NCI-H510A treated with DMSO at 0.1 percent for 48 hours (cell line): ENCODE data around the gene ANHX.
"Not testable (repeated sequence)": the region's sequence is repeated elsewhere in the genome, so short reads cannot be mapped to it uniquely, and the experiment has no call there.

Experiments used
- DNase-seq: peaks from one replicate; lab custom pipeline; 2025; lab: John Stamatoyannopoulos, UW

The ANHX gene

GRCh38 chr12:133235401-133236112 lies at the start of gene ANHX:
TSS of gene ANHX (minus strand) at chr12:133235877. CDS start at chr12:133234356, 1,521 bp downstream.
- no peak for DNase-seq

GRCh38 chr12:133264668-133265067 lies 29.0 kb upstream of the ANHX start:
- not testable (repeated sequence) for DNase-seq

GRCh38 chr12:133264173-133264572 lies 28.5 kb upstream of the ANHX start:
- DNase-seq: no peak

- no peak for DNase-seq
Measured at GRCh38 chr12:133256321-133256720, 20.6 kb upstream of the ANHX start.

GRCh38 chr12:133255833-133256232 lies 20.2 kb upstream of the ANHX start:
- DNase-seq: not testable (repeated sequence)

GRCh38 chr12:133251732-133252131 lies 16.1 kb upstream of the ANHX start:
- DNase-seq: no peak

GRCh38 chr12:133236556-133236955 lies 879 bp upstream of the ANHX start:
- DNase-seq: no peak

- no peak for DNase-seq
Measured at GRCh38 chr12:133236144-133236543, 467 bp upstream of the ANHX start.

GRCh38 chr12:133234971-133235370 lies 706 bp downstream of the ANHX start:
- no peak for DNase-seq

- DNase-seq: no peak
Measured at GRCh38 chr12:133233993-133234564, 1.6 kb downstream of the ANHX start.

- no peak for DNase-seq
Measured at GRCh38 chr12:133233006-133233405, 2.7 kb downstream of the ANHX start.

- DNase-seq: no peak
Measured at GRCh38 chr12:133231001-133231400, 4.7 kb downstream of the ANHX start.

- no peak for DNase-seq
Measured at GRCh38 chr12:133227281-133227852, 8.3 kb downstream of the ANHX start.

- no peak for DNase-seq
Measured at GRCh38 chr12:133226690-133227089, 9.0 kb downstream of the ANHX start.

- no peak for DNase-seq
Measured at GRCh38 chr12:133225527-133225926, 10.2 kb downstream of the ANHX start.

- DNase-seq: no peak
Measured at GRCh38 chr12:133222211-133222610, 13.5 kb downstream of the ANHX start.

GRCh38 chr12:133221241-133221640 lies 14.4 kb downstream of the ANHX start:
- no peak for DNase-seq

- DNase-seq: no peak
Measured at GRCh38 chr12:133220521-133220920, 15.2 kb downstream of the ANHX start.

GRCh38 chr12:133217219-133217618 lies 18.5 kb downstream of the ANHX start:
- DNase-seq: no peak

GRCh38 chr12:133215724-133216123 lies 20.0 kb downstream of the ANHX start:
- DNase-seq: no peak

GRCh38 chr12:133206390-133206789 lies 29.3 kb downstream of the ANHX start:
- no peak for DNase-seq

GRCh38 chr12:133204264-133204603 lies 31.4 kb downstream of the ANHX start:
- no peak for DNase-seq
